OCI-LY1 (cell line): ENCODE data around the gene ITGB3BP.

Experiments
- H2AFZ ChIP-seq: fragments of 200-600 bp; sonication (generic), shearing (Covaris generic); 2 replicates; pipeline ENCODE4 v1.6.0; 2014; ENCODE audit warnings: antibody characterized with exemption, mild to moderate bottlenecking, low read length
- H3F3A ChIP-seq: fragments of 200-600 bp; sonication (generic), shearing (Covaris generic); 2 replicates; pipeline ENCODE4 v1.6.0; 2014; ENCODE audit warnings: mild to moderate bottlenecking, antibody characterized with exemption, low read length, moderate library complexity; ENCODE audit not compliant: insufficient read depth
- H3K27ac ChIP-seq: fragments of 200-600 bp; sonication (generic); 2 replicates; pipeline ENCODE4 v1.5.1; 2014; ENCODE audit warnings: low read length, mixed run types, mild to moderate bottlenecking, low read depth; ENCODE audit not compliant: poor library complexity, severe bottlenecking
- H3K27me3 ChIP-seq: fragments of 200-600 bp; sonication (generic); 2 replicates; pipeline ENCODE4 v1.6.0; 2014; ENCODE audit warnings: antibody characterized with exemption, mild to moderate bottlenecking, low read length, moderate library complexity; ENCODE audit not compliant: insufficient read depth
- H3K36me3 ChIP-seq: fragments of 200-600 bp; sonication (generic); 2 replicates; pipeline ENCODE4 v1.6.1; 2014; ENCODE audit warnings: mild to moderate bottlenecking, antibody characterized with exemption, low read length, moderate library complexity, mixed read lengths; ENCODE audit not compliant: insufficient read depth
- H3K4me1 ChIP-seq: fragments of 200-600 bp; sonication (generic); 2 replicates; pipeline ENCODE4 v1.5.1; 2014; ENCODE audit warnings: mild to moderate bottlenecking, low read length, moderate library complexity; ENCODE audit not compliant: insufficient read depth, severe bottlenecking
- H3K4me2 ChIP-seq: fragments of 200-600 bp; sonication (generic), shearing (Covaris generic); 2 replicates; pipeline ENCODE4 v1.6.1; 2014; ENCODE audit warnings: low read length
- H3K4me3 ChIP-seq: fragments of 200-600 bp; sonication (generic); 2 replicates; pipeline ENCODE4 v1.5.1; 2014; ENCODE audit warnings: low read length, low read depth, mild to moderate bottlenecking, mixed read lengths; ENCODE audit not compliant: poor library complexity, severe bottlenecking
- H3K79me2 ChIP-seq: fragments of 200-600 bp; shearing (Covaris generic); 2 replicates; pipeline ENCODE4 v1.6.1; 2016; ENCODE audit warnings: mixed run types, low read length, mixed read lengths; ENCODE audit not compliant: insufficient read depth
- H3K9ac ChIP-seq: fragments of 200-600 bp; sonication (generic), shearing (Covaris generic); 2 replicates; pipeline ENCODE4 v1.6.1; 2014; ENCODE audit warnings: mild to moderate bottlenecking, low read length, mixed read lengths
- H3K9me2 ChIP-seq: fragments of 200-600 bp; sonication (generic), shearing (Covaris generic); 2 replicates; pipeline ENCODE4 v1.6.1; 2014; ENCODE audit warnings: low read depth, mild to moderate bottlenecking, low read length, mixed read lengths
- H3K9me3 ChIP-seq: fragments of 200-600 bp; shearing (Covaris generic); 2 replicates; pipeline ENCODE4 v1.6.1; 2014; ENCODE audit warnings: low read length, mixed read lengths
- H4K20me1 ChIP-seq: fragments of 200-600 bp; sonication (generic), shearing (Covaris generic); 2 replicates; pipeline ENCODE4 v1.6.0; 2016; ENCODE audit warnings: mild to moderate bottlenecking, low read length; ENCODE audit not compliant: insufficient read depth
- EZH2 ChIP-seq: fragments of 200-600 bp; sonication (generic), shearing (Covaris generic); IDR thresholded peaks from 2 replicates; pipeline ENCODE4 v1.8.0; 2017; ENCODE audit warnings: borderline replicate concordance, mixed run types, mild to moderate bottlenecking, antibody characterized with exemption, low read length, moderate library complexity, mixed read lengths
- TF ChIP-seq, protein P1 (sequence below): fragments of 200-600 bp; sonication (generic), shearing (Covaris generic); IDR thresholded peaks from 2 replicates; pipeline ENCODE4 v1.5.1; 2017; ENCODE audit warnings: mild to moderate bottlenecking, antibody characterized with exemption, low read length, moderate library complexity, mixed read lengths

The ITGB3BP gene

DNA sequence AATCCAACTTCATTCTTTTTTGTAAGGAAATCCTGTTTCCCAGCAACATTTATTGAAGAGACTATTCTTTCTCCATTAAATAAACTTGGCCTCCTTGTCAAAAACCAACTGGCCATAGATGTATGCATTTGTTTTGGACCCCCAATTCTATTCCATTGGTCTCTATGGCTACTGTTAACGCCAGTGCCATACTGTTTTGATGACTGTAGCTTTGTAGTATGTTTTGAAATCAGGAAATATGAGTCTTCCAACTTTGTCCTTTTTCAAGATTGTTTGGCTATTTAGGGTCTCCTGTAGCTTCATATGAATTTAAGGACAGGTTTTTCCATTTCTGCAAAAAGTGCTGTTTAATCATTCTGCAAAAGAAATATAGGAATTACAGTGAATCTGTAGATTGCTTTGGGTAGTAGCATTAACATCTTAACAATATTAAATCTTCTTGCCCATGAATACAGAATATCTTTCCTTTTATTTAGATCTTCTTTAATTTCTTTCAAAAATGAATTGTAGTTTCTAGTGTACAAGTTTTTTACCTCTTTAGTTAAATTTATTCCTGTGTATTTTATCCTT, 61.3 kb downstream of the ITGB3BP start:
- Histone ChIP-seq H3F3A (no peaks in the 10 kb centered on the region), H3K4me1 (no peaks in the 10 kb centered on the region), H3K27ac (no peak overlapping the region), H2AFZ (no peak overlapping the region), H4K20me1 (no peaks in the 10 kb centered on the region), H3K36me3 (peaks cover 16% of the 10 kb centered on the region), H3K9me3 (peaks cover 8% of the 10 kb centered on the region; the same call in 1 of the 2 replicates), H3K79me2 (no peaks in the 10 kb centered on the region), H3K9ac (no peak overlapping the region), H3K4me2 (no peak overlapping the region), H3K27me3 (no peaks in the 10 kb centered on the region), H3K9me2 (no peaks in the 10 kb centered on the region), H3K4me3 (no peak overlapping the region)
- TF ChIP-seq, protein P1, sequence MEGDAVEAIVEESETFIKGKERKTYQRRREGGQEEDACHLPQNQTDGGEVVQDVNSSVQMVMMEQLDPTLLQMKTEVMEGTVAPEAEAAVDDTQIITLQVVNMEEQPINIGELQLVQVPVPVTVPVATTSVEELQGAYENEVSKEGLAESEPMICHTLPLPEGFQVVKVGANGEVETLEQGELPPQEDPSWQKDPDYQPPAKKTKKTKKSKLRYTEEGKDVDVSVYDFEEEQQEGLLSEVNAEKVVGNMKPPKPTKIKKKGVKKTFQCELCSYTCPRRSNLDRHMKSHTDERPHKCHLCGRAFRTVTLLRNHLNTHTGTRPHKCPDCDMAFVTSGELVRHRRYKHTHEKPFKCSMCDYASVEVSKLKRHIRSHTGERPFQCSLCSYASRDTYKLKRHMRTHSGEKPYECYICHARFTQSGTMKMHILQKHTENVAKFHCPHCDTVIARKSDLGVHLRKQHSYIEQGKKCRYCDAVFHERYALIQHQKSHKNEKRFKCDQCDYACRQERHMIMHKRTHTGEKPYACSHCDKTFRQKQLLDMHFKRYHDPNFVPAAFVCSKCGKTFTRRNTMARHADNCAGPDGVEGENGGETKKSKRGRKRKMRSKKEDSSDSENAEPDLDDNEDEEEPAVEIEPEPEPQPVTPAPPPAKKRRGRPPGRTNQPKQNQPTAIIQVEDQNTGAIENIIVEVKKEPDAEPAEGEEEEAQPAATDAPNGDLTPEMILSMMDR, result no peak

DNA sequence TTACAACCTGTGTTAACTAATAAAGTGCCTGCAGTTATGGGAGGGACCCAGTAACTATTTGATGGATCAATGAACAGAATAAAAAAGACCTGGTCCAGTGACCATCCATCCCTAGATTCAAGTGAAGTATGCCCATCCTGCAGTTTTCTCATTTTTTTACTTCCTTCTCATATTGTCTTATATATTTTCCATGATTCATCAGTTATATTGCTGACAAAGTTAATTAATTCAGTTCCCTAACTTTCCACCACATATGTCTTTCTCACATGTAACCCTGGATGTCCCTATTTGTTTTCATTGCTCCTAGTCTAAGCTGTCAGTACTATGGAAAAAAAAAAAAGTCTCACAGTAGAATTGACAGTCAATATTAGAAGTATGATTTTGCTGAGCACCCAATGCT, 64.3 kb downstream of the ITGB3BP start:
- Histone ChIP-seq H3K27ac (no peak overlapping the region), H3K36me3 (peaks cover 16% of the 10 kb centered on the region), H3K4me2 (no peak overlapping the region), H2AFZ (no peak overlapping the region), H4K20me1 (no peaks in the 10 kb centered on the region), H3K9ac (no peak overlapping the region), H3K4me1 (no peaks in the 10 kb centered on the region), H3F3A (no peaks in the 10 kb centered on the region), H3K4me3 (no peak overlapping the region), H3K79me2 (no peaks in the 10 kb centered on the region), H3K27me3 (no peaks in the 10 kb centered on the region), H3K9me3 (peaks cover 8% of the 10 kb centered on the region; the same call in 1 of the 2 replicates), H3K9me2 (no peaks in the 10 kb centered on the region)
- no peak for TF ChIP-seq EZH2
- TF ChIP-seq, protein P1, result no peak

DNA sequence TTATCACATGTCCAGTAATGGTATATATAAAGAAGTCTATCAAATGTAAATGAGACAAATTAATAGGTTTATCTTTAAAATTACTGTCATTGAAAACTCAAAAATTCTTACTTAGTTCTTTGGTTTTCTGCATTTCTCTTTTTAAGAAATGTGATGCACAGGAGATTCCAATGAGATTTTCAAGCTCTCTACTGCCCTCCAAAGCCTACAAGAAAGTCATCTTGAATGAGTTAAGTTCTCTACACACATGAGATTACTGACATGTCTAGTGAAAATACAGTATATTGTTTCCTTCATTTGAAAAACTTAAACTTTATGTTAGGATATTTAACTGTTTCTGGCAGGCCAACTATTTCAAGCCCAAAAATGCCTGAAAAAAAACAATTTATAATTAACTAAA, 68.8 kb downstream of the ITGB3BP start:
- Histone ChIP-seq H3K4me3 (no peak overlapping the region), H3K27ac (no peak overlapping the region), H3K36me3 (peaks cover 4% of the 10 kb centered on the region; the same call in 1 of the 2 replicates), H3K9me2 (no peaks in the 10 kb centered on the region), H3K4me2 (no peak overlapping the region), H3K27me3 (no peaks in the 10 kb centered on the region), H3K9ac (no peak overlapping the region), H4K20me1 (no peaks in the 10 kb centered on the region), H2AFZ (no peak overlapping the region), H3K9me3 (no peaks in the 10 kb centered on the region), H3K4me1 (no peaks in the 10 kb centered on the region), H3K79me2 (no peaks in the 10 kb centered on the region), H3F3A (no peaks in the 10 kb centered on the region)
- TF ChIP-seq, protein P1, result peak; percentile 32
- TF ChIP-seq EZH2, result no peak
